Hepatocyte (in vitro differentiated cells): ENCODE results near the gene LRRC47.

ENCODE experiments used
- EZH2phosphoT487 ChIP-seq: fragments of 200-600 bp; sonication (generic); IDR thresholded peaks from one replicate; pipeline ENCODE4 v1.6.1; 2018; ENCODE audit warnings: antibody characterized with exemption, mild to moderate bottlenecking, low read depth, moderate library complexity; ENCODE audit not compliant: unreplicated experiment, severe bottlenecking
- TF ChIP-seq, protein P1 (sequence below): fragments of 200-600 bp; sonication (generic); IDR thresholded peaks from 2 replicates; pipeline ENCODE4 v1.5.1; 2016; ENCODE audit warnings: antibody characterized with exemption, mild to moderate bottlenecking; ENCODE audit not compliant: poor library complexity

- TF ChIP-seq, protein P1, sequence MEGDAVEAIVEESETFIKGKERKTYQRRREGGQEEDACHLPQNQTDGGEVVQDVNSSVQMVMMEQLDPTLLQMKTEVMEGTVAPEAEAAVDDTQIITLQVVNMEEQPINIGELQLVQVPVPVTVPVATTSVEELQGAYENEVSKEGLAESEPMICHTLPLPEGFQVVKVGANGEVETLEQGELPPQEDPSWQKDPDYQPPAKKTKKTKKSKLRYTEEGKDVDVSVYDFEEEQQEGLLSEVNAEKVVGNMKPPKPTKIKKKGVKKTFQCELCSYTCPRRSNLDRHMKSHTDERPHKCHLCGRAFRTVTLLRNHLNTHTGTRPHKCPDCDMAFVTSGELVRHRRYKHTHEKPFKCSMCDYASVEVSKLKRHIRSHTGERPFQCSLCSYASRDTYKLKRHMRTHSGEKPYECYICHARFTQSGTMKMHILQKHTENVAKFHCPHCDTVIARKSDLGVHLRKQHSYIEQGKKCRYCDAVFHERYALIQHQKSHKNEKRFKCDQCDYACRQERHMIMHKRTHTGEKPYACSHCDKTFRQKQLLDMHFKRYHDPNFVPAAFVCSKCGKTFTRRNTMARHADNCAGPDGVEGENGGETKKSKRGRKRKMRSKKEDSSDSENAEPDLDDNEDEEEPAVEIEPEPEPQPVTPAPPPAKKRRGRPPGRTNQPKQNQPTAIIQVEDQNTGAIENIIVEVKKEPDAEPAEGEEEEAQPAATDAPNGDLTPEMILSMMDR, result no peak
- no peak for TF ChIP-seq EZH2phosphoT487
Observed at GRCh38 chr1:3842912-3843311, 46.6 kb upstream of the LRRC47 start.
